Fibroblast of lung (primary cell): ENCODE results near the gene TRIAP1.

Source experiments
- EZH2 ChIP-seq: IDR thresholded peaks from 2 replicates; pipeline ENCODE4 v1.5.1; 2012; ENCODE audit warnings: low read length, control low read depth, mild to moderate bottlenecking; ENCODE audit errors: missing control alignments
- TF ChIP-seq, protein P1 (sequence below), 2 donors: IDR thresholded peaks in 1 of 2; conservative IDR thresholded peaks in 1 of 2; 1 replicate in 1 of 2; 2 replicates in 1 of 2; pipeline ENCODE4 v1.5.1; 2011 to 2012; ENCODE audit warnings: low read length in 2 of 2, control low read depth in 1 of 2, inconsistent platforms in 1 of 2, low read depth in 1 of 2, mild to moderate bottlenecking in 1 of 2

DNA sequence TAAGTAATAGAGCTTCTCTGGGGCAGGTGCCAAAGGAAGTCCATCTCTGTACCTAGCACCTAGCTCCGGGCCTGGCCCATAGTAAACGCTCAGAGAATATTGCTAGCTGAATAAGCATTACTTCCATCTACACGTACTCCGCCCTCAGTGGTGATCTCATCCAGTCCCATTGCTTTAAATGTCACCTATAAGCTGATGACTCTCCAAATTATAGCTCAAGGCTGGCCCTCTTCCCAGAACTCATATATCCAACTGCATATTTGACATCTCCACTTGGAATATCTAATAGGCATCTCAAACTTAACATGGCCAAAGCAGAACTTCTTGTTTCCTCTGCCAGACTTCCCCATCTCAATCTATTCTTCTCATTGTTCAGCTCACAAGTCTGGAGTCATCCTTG, 42.8 kb upstream of the TRIAP1 start:
- TF ChIP-seq, protein P1, sequence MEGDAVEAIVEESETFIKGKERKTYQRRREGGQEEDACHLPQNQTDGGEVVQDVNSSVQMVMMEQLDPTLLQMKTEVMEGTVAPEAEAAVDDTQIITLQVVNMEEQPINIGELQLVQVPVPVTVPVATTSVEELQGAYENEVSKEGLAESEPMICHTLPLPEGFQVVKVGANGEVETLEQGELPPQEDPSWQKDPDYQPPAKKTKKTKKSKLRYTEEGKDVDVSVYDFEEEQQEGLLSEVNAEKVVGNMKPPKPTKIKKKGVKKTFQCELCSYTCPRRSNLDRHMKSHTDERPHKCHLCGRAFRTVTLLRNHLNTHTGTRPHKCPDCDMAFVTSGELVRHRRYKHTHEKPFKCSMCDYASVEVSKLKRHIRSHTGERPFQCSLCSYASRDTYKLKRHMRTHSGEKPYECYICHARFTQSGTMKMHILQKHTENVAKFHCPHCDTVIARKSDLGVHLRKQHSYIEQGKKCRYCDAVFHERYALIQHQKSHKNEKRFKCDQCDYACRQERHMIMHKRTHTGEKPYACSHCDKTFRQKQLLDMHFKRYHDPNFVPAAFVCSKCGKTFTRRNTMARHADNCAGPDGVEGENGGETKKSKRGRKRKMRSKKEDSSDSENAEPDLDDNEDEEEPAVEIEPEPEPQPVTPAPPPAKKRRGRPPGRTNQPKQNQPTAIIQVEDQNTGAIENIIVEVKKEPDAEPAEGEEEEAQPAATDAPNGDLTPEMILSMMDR (conservative IDR thresholded peaks at IDR 0.05 in 1 of 2, IDR thresholded peaks at IDR 0.05 in 1 of 2; ENCODE audit: low read depth in 1 of 2, low read length in 2 of 2), result no peak
- TF ChIP-seq EZH2, result no peak
